Activated CD4-positive, alpha-beta T cell treated with anti-CD3 and anti-CD28 coated beads, Interleukin-2, amount 50 U/mL, for 16 hours (primary cell): ENCODE measurements around the gene ATP2B2.
A peak's percentile ranks its signal among the peaks of the same experiment; 100 is the strongest.

Experiments used
- DNase-seq: peaks from one replicate; pipeline ENCODE4 v3.0.0-alpha.2; 2020

ATP2B2 gene

DNA sequence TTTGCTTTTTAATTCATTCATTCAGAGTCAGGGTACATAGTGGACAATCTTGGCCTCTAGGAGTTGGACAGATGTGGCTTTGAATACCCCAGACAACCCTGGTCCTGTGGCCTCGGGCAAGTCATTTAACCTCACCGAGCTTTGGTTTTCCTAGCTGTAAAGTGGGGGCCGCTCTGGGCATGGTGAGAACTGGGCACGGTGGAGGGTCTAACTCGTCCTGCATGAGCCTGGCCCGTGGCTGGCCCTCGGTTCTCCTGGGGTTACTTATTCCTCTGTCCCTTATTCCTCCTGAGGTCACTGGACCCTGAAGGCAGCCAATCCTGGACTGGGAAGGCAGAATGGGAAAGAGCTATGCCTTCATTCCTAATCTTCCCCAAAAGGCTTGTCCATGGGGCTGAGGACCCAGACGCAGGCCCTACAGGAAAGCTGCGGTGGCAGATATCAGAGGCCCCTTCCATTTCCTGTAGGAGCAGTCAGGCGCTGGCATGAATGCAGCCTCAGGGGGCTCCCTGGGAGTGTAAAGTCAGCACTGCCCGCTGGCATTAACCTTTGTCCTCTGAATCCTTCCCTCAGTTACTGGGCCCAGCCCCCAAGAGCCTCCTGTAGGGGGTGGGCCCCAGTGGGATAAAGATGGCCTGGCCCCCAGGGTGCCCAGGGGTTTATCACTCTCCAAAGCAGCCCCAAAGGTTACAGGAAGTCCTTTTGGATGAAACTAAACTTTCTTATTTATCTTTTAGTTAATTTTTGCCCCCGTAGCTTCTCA, 166.6 kb downstream of the ATP2B2 start:
- no peak for DNase-seq

DNA sequence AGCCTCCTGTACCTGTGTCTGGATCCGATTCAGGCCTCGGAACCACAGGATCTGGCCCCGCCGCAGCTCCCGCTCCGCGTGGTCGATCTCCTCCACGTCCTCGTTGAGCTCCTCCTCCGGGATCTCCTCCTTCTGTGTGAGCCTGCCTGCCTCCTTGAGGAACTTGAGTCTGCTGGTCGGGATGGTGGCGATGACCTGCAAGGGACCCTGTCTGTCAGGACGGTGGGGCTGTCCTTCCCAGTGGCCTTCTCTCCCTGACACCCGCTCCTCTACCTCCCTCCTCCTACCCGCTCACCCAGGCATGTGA, 167.3 kb downstream of the ATP2B2 start:
- DNase-seq = no peak

DNA sequence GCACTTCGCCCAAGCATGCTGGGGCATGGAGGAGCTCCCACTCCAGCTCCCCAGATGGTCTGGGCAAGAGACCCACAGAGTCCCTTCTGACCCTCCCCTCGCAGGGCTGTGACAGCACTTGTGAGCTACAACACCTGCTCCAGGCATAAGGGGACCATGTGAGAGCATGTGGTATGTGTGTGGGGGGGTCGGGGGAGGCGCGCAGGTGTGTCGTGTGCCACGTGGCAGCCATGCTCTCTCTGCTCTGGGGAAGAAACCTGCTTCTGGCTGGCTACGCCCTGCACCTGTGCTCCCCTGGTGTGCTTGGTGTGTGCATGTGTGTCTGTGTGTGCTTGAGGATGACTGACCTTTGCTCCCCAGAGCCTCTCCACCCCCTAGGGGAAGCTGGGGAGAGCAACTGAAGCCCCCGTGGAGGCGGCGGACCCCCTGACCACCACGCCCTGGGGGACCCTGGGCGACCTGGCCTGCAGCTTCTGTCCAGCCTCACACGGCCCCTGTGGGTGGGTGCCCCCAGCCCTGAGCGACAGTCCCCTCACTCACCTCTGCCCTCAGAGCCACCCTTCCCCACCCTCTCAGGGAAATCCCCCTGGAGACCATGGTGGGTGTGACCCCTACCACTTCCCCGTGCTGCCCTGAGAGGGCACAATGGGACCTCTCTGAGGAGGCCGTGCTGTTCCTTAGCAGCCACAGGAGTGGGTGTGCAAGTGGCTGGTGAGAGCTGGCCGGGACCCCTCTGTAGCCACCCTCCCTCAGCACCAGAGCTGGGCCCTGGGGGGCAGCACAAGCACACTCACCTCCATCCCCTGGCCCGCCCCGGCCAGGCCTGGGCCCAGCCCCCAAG, 167.8 kb downstream of the ATP2B2 start:
- DNase-seq = no peak

DNA sequence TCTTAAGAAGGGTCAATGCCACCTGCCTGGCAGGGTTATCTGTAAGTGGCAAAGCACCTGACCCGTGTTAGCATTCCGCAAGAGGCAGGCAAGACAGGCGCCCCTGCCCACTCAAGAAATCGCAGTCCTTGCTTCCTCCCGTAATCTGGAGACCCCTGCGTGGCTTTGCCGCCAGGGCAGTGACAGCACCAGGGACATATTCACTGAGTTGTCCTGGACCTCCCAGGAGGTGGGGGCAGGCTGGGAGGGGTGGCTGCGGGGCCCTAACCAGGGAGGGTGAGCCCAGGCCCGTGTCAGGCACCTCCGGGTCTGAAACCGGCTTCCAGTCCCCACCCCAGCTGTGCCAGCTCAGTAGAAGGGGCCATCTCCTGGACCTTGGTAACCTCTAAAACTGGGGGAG, 168.6 kb downstream of the ATP2B2 start:
- DNase-seq = no peak

DNA sequence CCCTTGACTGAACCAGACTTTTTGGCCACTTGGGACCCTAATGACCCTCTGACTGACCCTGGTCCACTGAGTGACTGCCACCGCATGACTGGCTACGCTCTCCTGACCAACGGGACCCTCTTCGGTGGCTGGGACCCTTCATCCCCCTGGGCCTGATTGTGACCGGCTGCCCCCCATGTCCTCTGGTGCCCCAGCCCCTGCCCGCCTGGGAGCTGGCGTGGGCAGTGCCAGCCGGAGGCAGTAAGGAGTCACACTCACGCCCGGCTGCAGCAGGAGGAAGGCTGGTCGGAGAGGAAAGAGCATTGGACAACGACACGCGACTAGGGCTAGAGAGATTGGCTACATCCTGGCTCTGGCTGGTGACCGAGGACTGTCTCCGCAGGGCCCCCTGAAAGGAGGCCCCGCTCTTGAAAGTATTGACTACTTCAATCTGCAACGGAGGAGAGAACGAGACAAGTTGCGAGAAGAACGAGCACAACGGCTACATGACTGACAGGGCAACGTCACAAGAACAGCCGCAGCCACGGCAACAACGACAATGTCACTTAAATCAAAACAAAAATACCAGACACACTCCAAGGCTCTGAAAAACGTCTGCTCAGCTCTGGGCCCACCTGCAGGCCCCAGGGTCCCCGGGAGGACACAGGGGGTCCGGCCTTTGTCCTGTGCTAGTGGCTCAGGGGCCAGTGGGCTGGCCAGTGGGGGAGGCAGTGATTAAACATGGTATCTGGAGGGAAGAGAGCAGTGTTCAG, 169.3 kb downstream of the ATP2B2 start:
- no peak for DNase-seq

DNA sequence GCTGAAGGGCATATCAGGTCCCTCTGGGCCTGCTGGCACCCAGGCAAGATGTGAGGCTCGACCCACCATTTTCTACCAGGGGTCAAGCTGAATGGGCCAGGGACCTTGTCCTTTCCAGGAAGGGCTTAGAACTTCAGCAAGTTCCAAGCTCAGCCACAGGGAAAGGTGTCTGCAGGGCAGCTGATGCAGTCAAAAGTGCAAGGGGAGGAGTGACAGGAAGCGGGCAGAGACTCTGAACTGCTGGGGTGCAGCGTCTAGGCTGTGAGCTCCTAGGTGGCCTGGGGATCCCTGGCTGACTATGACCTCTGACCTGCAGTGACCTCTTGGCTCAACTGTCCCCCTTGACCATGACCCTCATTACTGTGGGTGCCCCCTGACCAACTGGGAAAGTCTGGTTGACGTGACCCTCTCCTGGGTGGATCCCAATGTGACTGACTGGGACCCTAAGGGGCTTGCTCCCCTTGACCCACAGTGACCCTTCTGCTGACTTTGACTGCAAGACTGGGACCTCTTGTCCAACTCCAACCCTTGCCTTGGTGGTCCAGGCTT, 170.1 kb downstream of the ATP2B2 start:
- DNase-seq = no peak

DNA sequence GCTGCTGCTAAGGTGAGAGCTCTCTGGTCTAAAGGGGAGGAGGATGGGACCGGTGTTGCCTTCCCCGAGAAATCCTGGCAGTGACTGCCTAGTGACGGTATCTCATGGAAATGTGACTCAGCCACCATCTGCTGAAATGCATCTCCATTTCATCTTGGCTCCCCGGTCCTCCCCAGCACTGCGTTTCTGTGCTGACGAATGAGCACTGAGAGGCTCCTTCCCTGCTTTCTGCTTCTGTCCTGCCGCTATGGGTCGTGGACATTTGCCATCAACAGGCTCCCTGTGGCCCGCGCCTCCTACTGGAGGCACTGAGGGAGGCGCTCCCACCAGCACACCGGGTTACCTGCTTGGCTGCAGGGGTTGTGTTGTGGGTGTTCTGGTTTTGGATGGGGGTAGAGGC, 170.9 kb downstream of the ATP2B2 start:
- DNase-seq = no peak

DNA sequence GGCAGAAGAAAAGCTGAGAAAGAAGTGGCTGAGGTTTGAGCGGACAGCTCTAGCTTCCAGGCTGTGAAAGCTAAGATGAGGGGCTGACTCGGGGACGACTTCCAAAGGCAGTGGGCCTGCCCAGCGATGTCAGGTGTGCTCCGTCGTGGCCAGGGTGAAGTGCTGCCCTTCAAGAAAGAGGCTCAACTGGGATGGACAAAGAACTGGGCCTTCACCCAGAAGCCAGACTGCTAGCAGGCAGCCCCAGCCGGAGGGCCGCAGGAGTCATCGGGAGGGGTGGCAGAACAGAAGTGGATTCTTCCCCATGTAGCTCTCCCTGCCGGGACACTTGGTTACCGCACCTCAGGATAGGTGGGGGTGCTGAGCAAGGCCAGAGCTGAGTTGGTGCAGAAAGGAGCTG, 171.3 kb downstream of the ATP2B2 start:
- DNase-seq = no peak

DNA sequence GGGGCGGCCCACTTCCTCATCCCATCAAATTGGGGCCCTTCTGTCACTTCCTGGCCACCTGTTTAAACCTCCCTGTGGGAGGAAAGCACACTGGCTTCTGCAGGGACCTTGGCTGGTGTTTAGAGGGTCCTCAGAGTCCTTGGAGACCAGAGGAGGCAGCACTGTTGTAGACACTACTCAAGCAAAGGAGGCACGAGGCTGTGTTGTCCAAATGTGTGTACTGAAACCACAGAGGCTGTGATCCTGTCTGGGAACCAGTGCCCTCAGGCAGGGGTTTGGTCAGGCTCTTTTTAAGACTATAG, 172.1 kb downstream of the ATP2B2 start:
- no peak for DNase-seq

DNA sequence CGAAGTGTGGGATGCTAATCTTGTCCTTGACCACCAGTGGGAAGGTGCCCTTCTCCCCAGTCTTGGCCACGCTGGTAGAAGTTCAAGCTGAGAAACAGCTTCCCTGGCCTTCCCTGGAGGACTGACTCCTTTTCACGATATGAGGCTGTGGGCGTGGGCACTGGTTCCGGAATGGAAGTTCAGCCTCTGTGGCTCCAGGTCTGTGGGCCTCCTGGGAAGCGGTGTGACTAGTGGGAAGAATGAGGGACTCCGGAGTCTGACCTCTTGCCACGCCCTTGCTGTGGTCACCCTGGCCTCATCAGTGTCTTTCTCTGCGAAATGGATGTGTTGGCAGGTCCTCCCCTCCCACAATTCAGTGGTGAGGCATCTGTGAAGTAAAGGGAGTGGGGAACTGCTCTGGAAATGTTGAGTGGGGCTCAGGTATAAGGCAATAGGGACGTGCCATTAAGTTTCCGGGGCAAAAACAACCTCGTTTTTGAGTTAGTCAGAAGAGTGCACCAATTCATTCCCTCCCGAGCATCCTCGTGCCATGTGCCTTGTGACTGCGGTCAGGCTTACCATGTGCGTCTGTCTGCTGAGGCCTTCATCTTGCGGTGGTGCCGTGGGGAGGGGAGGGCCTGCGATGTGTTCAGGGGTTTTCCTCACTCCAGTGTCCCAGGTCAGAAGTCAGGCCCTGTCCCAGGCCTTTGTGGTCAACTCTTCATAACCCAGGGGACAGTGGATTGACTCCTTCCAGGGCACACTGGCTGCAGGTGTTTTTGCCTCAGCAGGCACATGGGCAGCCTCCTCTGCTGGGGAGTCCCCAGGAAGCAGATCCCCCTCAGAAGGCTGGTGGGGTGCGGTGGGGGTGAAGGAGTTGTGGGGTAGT, 172.7 kb downstream of the ATP2B2 start:
- no peak for DNase-seq

DNA sequence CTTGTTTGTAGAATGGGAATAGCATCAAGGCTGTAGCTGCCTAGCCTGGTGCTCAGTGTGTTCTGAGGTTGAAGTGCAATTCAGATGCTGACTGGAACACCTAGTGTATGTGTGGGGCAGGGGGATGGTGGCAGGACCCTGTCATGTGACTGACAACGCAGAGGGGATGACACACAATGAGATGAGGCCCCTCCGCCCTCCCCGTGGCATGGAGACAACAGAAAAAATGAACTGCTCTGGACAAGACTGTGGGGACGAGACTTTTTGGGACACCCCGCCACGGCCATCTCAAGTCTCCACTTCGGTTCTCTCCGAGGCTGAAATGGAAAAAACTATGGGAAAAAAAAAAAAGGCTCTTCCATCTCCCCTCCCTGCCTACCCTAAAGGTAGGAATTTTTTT, 174.1 kb downstream of the ATP2B2 start:
- DNase-seq = no peak

DNA sequence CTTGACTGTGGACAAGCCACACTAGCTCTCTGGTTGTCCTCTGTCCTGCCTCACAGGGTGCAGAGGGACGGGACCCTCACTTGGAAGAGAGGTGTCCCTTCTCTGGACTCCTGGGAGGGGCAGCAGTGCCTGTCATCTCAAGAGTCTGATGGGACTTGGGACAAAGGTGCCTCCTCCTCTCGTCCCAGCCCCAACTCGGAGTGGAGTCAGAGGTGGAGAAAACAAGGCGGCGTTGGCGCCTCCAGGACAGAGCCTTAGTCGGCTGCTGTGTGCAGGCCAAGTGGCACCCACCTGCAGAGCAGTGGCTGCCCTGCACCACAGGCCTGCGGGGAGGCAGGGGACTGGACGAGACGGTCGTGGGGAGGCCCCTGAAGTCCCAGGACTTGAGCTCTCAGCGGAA, 175.1 kb downstream of the ATP2B2 start:
- no peak for DNase-seq

DNA sequence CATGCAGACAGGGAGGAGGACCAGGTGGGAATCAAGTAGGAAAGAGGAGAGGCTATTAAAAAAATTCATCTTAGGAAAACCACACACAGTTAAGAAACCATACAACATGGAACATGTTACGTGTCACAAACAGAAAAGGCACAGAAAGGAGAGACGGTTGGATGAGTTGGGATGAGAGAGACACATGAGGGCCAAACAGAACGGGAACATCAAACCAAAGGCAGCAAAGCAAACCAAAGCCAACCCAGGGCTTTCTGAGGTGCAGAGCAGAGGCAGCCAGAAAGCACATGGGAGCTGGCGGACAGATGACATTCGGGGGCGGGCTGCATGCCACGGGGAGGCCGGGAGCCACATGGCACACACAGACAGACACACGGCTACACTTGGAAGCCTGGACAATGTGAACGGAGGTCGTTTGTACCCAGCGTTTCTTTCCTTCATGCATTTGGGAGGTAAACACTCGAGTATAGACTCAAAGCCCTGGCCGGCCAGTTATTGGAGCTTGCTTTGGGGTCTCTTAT, 175.8 kb downstream of the ATP2B2 start:
- no peak for DNase-seq

DNA sequence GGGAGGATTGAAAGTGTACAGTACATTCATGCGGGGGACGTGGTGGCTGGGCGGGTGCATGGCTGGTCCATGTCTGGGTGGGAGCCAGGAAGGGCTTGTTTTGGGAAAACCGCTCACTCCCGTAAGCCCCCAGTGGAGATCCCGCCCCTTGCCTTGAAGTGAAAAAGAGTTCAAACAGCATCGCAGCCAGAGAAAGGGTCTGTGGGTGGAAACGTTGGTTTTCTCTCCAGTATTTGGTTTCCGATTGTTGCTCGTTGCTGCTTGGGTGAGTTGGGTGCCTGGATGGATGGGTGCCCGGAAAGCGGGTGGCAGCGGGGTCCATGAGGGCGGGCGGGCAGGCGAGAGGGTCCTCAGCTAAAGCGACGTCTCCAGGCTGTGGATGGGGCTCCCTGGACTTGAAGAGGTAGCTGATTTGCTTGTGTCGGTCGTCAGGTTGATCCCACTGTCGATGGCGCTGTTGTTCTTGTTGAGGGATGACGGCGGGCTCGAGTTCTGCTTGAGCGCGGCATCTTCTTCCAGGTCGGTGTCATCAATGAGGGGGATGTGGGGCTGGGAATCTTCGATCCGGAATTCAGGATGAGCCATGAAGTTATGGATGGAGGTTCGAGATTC, 176.8 kb downstream of the ATP2B2 start:
- no peak for DNase-seq

DNA sequence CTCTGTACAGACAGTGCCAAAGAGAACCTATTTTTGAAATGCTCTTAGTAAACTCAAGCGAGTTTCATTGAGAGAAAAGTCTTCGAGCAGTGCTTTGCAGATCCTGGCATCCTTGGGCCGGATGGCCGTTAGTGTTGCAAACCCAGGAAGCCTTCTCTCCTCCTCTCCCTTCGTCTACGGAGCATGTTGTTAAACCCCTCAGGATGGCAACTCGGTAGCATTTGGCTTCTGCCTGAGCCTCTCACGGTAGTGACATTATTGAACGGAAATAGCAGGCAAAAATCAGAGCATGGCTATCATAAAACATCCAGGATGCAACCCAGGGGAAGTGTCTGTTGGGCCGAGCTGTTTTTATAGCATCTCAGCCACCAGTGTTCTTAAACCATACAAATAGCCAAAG, 177.8 kb downstream of the ATP2B2 start:
- DNase-seq = no peak

DNA sequence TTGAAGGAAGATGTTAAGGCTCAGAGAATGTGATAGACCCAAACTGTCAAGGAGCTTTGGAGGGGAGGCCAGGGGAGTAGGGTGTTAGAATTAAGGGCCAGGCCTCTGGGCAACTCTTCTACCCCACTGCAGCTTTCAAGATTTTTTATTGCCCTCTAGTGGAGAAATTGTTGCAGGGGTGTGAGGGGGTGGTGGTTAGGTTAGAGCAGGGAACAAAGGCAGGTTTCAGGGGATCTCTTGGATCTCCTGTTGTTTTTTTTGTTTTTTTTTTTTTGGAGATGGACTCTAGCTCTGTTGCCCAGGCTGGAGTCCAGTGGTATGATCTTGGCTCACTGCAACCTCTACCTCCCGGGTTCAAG, 183.1 kb downstream of the ATP2B2 start:
- DNase-seq = peak; percentile 51

DNA sequence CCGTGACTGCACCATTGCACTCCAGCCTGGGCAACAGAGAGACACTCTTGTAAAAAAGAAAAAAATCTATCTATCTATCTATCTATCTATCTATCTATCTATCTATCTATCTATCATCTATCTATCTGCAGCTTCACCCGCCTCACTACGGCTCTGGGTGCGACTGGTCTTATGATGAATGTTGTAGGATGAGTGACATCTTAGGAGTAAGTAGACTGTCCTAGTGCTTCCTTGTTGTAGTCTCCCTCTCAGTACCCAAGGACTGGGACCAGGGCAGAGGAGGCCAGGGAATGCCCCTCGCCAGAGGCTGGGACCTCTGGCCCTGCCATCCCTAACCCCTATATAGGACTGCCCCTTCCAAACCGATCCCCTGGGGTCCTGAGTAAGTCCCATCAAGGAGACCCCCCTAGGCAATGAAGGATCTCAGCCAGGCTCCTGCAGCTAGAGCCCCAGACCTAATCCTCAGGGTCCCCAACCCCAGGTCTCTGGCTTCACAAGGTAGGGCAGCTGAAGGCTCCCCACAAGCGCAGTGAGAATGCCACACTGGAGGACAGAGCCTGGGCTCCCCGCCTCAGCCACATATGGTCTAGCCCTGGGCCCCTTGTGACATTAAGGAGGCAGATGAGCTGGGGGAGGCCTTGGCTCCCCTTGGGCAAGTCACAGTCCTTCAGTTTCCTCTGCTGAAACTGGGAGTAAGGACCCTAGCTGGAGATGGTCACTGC, 183.6 kb downstream of the ATP2B2 start:
- no peak for DNase-seq

DNA sequence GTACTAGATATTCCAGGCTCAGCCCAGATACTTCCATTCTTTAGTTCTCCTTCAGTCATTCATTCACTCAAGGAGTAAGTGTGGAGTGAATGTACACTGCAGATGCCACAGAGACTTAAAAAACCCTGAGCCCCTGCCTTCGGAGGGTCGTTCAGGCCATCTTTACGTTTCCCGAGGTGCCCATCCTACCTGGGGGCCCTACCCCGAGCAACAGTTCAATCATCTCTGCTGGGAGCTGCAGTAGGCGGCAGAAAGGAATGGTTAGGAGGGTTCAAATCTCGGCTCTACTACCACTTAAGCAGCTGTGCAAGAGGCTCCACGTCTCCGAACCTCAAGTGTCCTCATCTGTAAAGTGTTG, 185.1 kb downstream of the ATP2B2 start:
- no peak for DNase-seq

DNA sequence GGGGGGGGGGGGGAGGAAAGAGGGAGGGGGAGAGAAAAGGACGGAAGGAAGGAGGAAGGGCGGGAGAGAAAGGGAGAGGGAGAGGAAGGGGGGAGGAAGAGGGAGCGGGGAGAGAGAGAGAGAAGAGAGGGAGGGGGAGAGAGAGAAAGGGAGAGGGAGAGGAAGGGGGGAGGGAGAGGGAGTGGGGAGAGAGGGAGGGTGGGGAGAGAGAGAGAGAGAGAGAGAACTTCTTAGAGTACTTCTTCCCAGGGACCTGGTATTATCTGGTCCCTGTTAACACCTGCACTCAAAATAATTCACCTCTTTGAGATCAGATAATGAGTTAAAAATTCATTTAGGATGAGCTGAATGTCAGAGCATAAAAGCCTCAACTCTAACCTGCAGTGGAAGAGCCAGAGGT, 185.6 kb downstream of the ATP2B2 start:
- no peak for DNase-seq

DNA sequence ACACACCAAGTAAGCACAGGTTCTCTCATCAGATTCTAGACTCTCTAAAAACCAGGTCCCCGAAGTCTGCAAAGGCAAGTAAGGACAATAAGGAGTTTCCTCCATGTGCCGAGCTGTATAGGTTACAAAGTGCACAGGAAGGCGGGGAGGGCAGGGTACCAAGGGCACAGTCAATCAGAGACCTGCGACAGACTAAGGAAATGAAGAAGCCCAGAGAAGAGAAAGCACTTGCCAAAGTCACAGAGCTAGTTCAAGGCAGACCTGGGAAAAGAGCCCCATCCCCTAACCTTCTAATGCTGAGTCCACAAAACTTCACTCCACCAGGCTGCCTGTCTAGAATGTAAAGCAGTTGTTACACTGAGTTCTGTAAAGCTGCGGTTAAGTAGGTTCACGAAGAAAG, 186.1 kb downstream of the ATP2B2 start:
- peak; percentile 18 for DNase-seq

DNA sequence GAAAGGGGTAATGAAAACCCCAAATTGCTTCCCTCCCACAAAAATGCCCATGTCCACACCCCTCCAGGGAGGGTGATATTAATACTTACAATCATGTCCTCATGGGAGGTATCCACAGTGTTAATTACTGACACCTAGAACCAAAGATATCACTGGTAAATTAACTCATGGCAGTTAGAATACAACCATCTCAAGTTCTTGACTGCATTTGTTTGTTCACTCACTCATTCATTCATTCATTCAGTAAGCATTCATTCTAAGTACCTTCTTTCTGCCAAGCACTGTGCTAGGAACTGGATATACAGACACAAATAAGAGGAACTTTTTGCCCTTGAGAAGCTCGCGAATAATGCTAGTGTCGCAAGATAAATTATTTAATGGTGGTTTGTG, 187.4 kb downstream of the ATP2B2 start:
- DNase-seq = no peak
